Panc1 (cell line): Measurements from ENCODE around the gene SLCO2A1.

Experiments
- POLR2AphosphoS5 ChIP-seq: IDR thresholded peaks from 2 replicates; pipeline ENCODE4 v1.6.1; 2012; ENCODE audit warnings: mild to moderate bottlenecking, low read depth, low read length, moderate library complexity
- REST ChIP-seq, 2 experiments: IDR thresholded peaks; 2 replicates each; pipeline ENCODE4 v1.6.1; 2011 to 2012; ENCODE audit warnings: low read depth in 2 of 2, control low read depth in 1 of 2, low read length in 1 of 2, mild to moderate bottlenecking in 1 of 2, moderate library complexity in 1 of 2; ENCODE audit not compliant: insufficient read depth in 1 of 2
- SIN3A ChIP-seq: IDR thresholded peaks from 2 replicates; pipeline ENCODE4 v1.6.1; 2012; ENCODE audit warnings: low read depth, mild to moderate bottlenecking, low read length, moderate library complexity, borderline replicate concordance; ENCODE audit not compliant: insufficient read depth
- TF ChIP-seq, protein P1 (sequence below): fragments of 450-650 bp; IDR thresholded peaks from 2 replicates; pipeline ENCODE4 v1.5.1; 2017; ENCODE audit warnings: mild to moderate bottlenecking

- TF ChIP-seq SIN3A (no peak), POLR2AphosphoS5 (no peak), REST (IDR thresholded peaks at IDR 0.05; ENCODE audit: insufficient read depth in 1 of 2, low read depth in 2 of 2, low read length in 1 of 2) (no peak)
- TF ChIP-seq, protein P1, sequence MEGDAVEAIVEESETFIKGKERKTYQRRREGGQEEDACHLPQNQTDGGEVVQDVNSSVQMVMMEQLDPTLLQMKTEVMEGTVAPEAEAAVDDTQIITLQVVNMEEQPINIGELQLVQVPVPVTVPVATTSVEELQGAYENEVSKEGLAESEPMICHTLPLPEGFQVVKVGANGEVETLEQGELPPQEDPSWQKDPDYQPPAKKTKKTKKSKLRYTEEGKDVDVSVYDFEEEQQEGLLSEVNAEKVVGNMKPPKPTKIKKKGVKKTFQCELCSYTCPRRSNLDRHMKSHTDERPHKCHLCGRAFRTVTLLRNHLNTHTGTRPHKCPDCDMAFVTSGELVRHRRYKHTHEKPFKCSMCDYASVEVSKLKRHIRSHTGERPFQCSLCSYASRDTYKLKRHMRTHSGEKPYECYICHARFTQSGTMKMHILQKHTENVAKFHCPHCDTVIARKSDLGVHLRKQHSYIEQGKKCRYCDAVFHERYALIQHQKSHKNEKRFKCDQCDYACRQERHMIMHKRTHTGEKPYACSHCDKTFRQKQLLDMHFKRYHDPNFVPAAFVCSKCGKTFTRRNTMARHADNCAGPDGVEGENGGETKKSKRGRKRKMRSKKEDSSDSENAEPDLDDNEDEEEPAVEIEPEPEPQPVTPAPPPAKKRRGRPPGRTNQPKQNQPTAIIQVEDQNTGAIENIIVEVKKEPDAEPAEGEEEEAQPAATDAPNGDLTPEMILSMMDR: no peak
Observed at GRCh38 chr3:134009345-134010000, 20.3 kb downstream of the SLCO2A1 start.
